ENCODE results near the gene GRK6. TPM values are rescaled to one million over a fixed set of nuclear protein-coding genes. Genes with fewer than 3 reads are reported as not detected.

Gene GRK6
- total and polyA plus RNA-seq, 9 of the 15 experiments (the other 6 are each of a cell fraction or from before 2014, with no cell fraction given): 0.63 to 122 (median 44.5) TPM

DNA sequence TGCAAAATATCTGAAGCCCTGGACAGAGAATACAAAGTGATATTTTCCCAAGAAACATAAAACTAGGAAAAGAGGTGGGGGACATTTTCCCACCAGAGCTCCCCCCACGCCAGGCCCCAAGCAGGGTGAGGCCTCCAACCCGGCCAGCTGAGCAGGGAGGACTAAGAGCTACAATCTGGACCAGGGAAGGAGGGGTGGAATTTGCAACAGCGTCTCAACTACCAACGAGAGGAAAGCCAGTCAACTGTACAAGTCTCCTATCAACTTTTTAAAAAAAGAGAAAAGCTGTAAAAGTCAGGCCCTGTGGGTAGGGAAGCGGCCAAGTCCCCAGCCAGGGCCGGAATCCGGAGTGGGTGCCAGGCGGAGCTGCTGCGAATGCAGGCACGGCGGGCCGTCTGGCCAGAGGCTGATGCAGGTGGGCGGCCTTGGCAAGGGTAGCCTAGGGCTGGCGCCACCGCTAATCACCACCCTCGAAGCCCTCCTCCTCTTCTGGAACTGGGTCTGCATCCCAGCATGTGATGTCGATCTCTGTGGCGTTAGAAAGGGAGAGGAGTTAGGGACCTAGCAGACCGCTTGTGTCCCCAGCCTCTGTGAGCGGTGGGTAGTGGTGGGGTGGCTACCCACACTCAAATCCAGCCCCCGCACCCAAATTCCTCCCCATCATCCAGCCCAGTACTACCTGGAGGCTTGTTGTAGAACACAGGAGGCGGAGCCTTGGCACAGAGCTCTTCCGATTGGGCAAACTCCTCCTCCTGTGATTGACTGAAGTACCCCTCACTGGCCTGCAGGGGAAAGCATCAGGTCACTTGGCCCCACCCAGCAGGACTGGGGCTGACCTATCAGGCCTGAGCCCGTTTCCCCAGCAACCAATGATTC is 30.7 kb downstream of the GRK6 start (continued):
- TF ChIP-seq HNRNPLL (IDR thresholded peaks at IDR 0.05; ENCODE audit: low read depth, low read length, poor library complexity, severe bottlenecking) (no peak), CBX5 (IDR thresholded peaks at IDR 0.05; ENCODE audit: borderline replicate concordance, low read depth) (no peak)

DNA sequence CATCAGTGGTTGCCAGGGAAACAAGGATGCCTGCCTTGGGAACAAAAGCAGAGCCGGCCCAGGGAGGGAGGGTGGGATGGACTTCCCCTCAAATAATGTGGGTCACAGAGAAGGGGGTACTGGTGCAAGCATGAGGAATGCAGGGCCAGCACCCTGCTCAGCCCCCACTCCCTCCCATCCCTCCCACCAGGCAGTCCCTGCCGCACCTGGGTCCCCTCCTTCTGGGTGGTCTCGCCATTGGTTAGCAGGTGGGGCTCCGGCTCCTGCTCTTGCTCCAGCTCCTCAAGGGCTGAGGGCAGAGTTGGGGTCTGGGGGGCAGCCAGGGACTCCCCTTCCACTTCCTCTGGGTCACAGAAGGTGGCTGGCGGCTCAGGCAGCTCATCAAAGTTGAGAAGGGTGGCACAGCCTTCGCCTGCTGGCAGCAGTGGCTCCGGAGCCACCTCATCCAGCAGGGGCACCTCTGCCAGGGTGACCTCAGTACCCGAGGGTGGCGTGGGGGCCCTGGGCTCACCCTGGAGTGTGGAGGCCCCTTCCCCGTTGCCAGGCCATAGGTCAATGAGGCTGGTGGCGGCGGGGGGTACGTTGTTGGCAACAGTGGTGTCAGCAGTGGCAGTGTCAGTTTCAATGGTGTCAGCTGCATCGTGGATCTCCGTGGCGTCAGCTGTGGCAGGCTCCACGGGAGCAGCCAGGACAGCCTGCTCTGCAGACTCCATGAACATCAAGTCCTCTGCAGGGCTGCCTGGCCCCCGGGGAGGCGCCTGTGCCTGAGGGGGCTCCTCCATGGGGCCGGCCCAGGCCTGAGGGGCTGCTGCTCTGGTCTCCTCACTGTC is 31.6 kb downstream of the GRK6 start:
- no peak for DNase-seq (ENCODE audit: extremely low read depth in 1 of 4, low spot score in 3 of 4)
- no peak overlapping the region for H2AFZ ChIP-seq (ENCODE audit: low read depth, low read length)
- no peak overlapping the region for H3K9ac ChIP-seq (ENCODE audit: insufficient read depth in 1 of 2, low read depth in 2 of 2, low read length in 2 of 2)
- H3K9me3 ChIP-seq (replicated peaks; ENCODE audit: control insufficient read depth, insufficient read depth, low read depth, low read length): no peaks in the 10 kb centered on the region
- no peak overlapping the region for H3K4me3 ChIP-seq
- POLR2A ChIA-PET: interaction anchor here (0.6 to 1.2 kb wide), 10 partner anchors 8 to 185 kb away, joined by 3 to 10 read pairs (median 4); partner anchors contain the start of gene PRR7
- H3K36me3 ChIP-seq (ENCODE audit: control insufficient read depth, insufficient read depth, low read length): peaks cover 42% of the 10 kb centered on the region; the same call in 1 of the 3 replicates
- no peak for FAIRE-seq
- no peak overlapping the region for H3K27ac ChIP-seq (ENCODE audit: extremely low read depth, low read depth, low read length)
- WGBS (ENCODE audit: insufficient coverage, low coverage, missing lambda C conversion rate): 88% methylated on average over 18 of the region's 20 CpGs
- no TSS peak for BruUV-seq (replicated peaks)
- peaks cover 16% of the 10 kb centered on the region for H4K20me1 ChIP-seq (replicated peaks; ENCODE audit: control insufficient read depth, insufficient read depth, low read length)
- peaks cover 5 to 77% of the 10 kb centered on the region in 2 experiments for H3K4me1 ChIP-seq (replicated peaks in 1 of 2; ENCODE audit: control insufficient read depth in 2 of 2, insufficient read depth in 2 of 2, low read length in 2 of 2)
- H3K27me3 ChIP-seq (ENCODE audit: control insufficient read depth in 2 of 2, insufficient read depth in 2 of 2, low read length in 2 of 2): no peaks in the 10 kb centered on the region
- peaks cover 3% of the 10 kb centered on the region for H3K9me1 ChIP-seq (ENCODE audit: control insufficient read depth, insufficient read depth, low read length)
- ATAC-seq: no peak
- intact Hi-C loops (cut with micrococcal nuclease) (loop anchor here (2.0 kb wide), 1 partner anchor 145 kb away; no protein-coding TSS in a partner anchor), in situ Hi-C loops (cut with MboI) (loop anchor here (10.0 kb wide), 1 partner anchor 343 kb away; no protein-coding TSS in a partner anchor)
- peaks cover 10% of the 10 kb centered on the region; the same call in 2 of the 3 replicates for H3K79me2 ChIP-seq (ENCODE audit: control insufficient read depth, insufficient read depth, low read length)
- no peak overlapping the region for H3K4me2 ChIP-seq (ENCODE audit: insufficient read depth, low read length)
- CTCF ChIA-PET (ENCODE audit: low intra/inter-chr PET ratio): interaction anchor here (0.5 to 6.2 kb wide), 3 partner anchors 54 to 68 kb away, joined by 3 to 107 read pairs (median 78); no protein-coding TSS in a partner anchor
- TF ChIP-seq EHMT2 (IDR thresholded peaks at IDR 0.05) (no peak), KDM5B (IDR thresholded peaks at IDR 0.05; ENCODE audit: insufficient replicate concordance, low read depth, low read length) (no peak), CHD1 (IDR thresholded peaks at IDR 0.05; ENCODE audit: low read length) (no peak), SREBF1 (IDR thresholded peaks at IDR 0.05; ENCODE audit: borderline replicate concordance, low read depth, low read length) (no peak), ZNF586 (CRISPR knock-in tag; conservative IDR thresholded peaks at IDR 0.05) (no peak), STAT5A (IDR thresholded peaks at IDR 0.05; ENCODE audit: borderline replicate concordance, low read length) (no peak), NCOA2 (IDR thresholded peaks at IDR 0.05; ENCODE audit: partially characterized antibody in 2 of 2) (no peak)
- TF ChIP-seq, protein P1, sequence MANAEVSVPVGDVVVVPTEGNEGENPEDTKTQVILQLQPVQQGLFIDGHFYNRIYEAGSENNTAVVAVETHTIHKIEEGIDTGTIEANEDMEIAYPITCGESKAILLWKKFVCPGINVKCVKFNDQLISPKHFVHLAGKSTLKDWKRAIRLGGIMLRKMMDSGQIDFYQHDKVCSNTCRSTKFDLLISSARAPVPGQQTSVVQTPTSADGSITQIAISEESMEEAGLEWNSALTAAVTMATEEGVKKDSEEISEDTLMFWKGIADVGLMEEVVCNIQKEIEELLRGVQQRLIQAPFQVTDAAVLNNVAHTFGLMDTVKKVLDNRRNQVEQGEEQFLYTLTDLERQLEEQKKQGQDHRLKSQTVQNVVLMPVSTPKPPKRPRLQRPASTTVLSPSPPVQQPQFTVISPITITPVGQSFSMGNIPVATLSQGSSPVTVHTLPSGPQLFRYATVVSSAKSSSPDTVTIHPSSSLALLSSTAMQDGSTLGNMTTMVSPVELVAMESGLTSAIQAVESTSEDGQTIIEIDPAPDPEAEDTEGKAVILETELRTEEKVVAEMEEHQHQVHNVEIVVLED (CRISPR knock-in tag; IDR thresholded peaks at IDR 0.05): no peak

Data from K562 (cell line).